Activated B cell treated with CpG ODN at 0.5 μM for 24 hours (primary cell): ENCODE results near the gene TP53RK. TPM values are rescaled to one million over a fixed set of nuclear protein-coding genes. Genes with fewer than 3 reads are reported as not detected.

Experiments
- ATAC-seq: fragments of 200-7000 bp; cut with Tn5 transposase; one replicate; pipeline ENCODE4 v1.10.0; 2021; ENCODE audit warnings: low read depth, mild to moderate bottlenecking, moderate library complexity
- CTCF ChIA-PET: fragments of 350-600 bp; sonication (Branson Sonifier 250); formaldehyde crosslinking; loops from one replicate; lab custom pipeline; 2021; ENCODE audit warnings: antibody characterized with exemption; lab: Charles Lee
- POLR2A ChIA-PET: fragments of 350-600 bp; sonication (Branson Sonifier 250); formaldehyde crosslinking; loops from one replicate; lab custom pipeline; 2021; ENCODE audit warnings: antibody characterized with exemption; lab: Charles Lee
- DNase-seq: peaks from one replicate; pipeline ENCODE4 v3.0.0; 2022
- H3K27ac Mint-ChIP-seq: one replicate; pipeline ENCODE4 v1.8.0; 2020; ENCODE audit warnings: mixed read lengths
- H3K27me3 Mint-ChIP-seq: one replicate; pipeline ENCODE4 v1.8.0; 2021; ENCODE audit warnings: mixed read lengths
- H3K36me3 Mint-ChIP-seq: one replicate; pipeline ENCODE4 v1.8.0; 2021; ENCODE audit warnings: low read depth, mixed read lengths
- H3K4me1 Mint-ChIP-seq: one replicate; pipeline ENCODE4 v1.8.0; 2021; ENCODE audit warnings: mixed read lengths
- H3K4me3 Mint-ChIP-seq: one replicate; pipeline ENCODE4 v1.8.0; 2020; ENCODE audit warnings: mild to moderate bottlenecking, mixed read lengths
- H3K9me3 Mint-ChIP-seq: one replicate; pipeline ENCODE4 v1.8.0; 2020; ENCODE audit warnings: mixed read lengths
- CTCF ChIP-seq: fragments of 200-600 bp; IDR thresholded peaks from one replicate; pipeline ENCODE4 v1.8.0; 2022; ENCODE audit warnings: antibody characterized with exemption, mild to moderate bottlenecking
- intact Hi-C: fragments of 100-400 bp; cut with micrococcal nuclease; formaldehyde crosslinking; loops from one replicate; pipeline ENCODE4 v1.15.1; 2024
- total RNA-seq: library from RNA; stranded (reverse); gene quantifications from 2 replicates; pipeline ENCODE4 v1.2.3, GENCODE V29; 2022

The TP53RK gene
- total RNA-seq, 1 donor from 2014 or later: 18.8 TPM

DNA sequence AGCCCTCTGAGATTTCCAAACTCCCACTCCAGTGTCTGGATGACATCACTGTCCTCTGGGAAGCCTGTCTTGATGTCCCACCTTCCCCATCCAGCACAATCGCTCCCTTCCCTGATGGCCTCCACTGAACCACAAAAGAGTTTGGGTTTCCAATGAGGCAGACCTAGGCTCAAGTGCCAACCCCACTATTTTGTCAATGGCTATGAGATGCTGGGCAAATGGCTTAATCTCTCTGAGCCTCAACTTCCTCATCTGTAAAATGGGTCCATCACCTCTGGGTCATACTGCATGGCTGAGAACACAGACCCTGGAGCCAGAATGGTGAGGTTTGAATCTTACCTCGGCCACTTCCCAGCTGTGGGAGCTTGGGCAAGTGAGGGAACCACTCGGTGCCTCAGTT lies 49.7 kb downstream of the TP53RK start:
- H3K4me3 Mint-ChIP-seq: no peak overlapping the region
- no peaks in the 10 kb centered on the region for H3K9me3 Mint-ChIP-seq
- TF ChIP-seq CTCF: no peak
- peaks cover 42% of the 10 kb centered on the region for H3K27me3 Mint-ChIP-seq
- H3K27ac Mint-ChIP-seq: no peak overlapping the region
- CTCF ChIA-PET: no interaction called here
- DNase-seq: no peak
- no peaks in the 10 kb centered on the region for H3K4me1 Mint-ChIP-seq
- no peaks in the 10 kb centered on the region for H3K36me3 Mint-ChIP-seq
- intact Hi-C loops: no loop called here
- ATAC-seq: no peak
- POLR2A ChIA-PET: no interaction called here

DNA sequence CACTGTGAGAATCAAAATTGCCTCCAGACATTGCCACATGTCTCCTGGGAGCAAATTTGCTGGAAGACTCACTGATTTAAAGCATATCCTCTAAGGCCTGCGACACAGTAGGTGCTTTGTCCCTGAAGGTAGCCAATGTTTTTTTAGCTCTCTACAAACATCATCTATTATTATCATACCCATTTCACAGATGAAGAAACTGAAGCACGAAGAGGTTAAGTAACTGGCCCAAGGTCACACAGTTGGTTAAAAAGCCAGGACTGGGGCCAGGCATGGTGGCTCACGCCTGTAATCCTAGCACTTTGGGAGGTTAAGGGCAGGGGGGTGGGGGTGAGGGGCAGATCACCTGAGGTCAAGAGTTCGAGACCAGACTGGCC lies 50.4 kb downstream of the TP53RK start:
- no peaks in the 10 kb centered on the region for H3K9me3 Mint-ChIP-seq
- H3K4me3 Mint-ChIP-seq: no peak overlapping the region
- TF ChIP-seq CTCF: no peak
- no peak overlapping the region for H3K27ac Mint-ChIP-seq
- ATAC-seq (no peak), DNase-seq (no peak)
- peaks cover 45% of the 10 kb centered on the region for H3K27me3 Mint-ChIP-seq
- intact Hi-C loops: no loop called here
- CTCF ChIA-PET: no interaction called here
- no peaks in the 10 kb centered on the region for H3K4me1 Mint-ChIP-seq
- H3K36me3 Mint-ChIP-seq: no peaks in the 10 kb centered on the region
- POLR2A ChIA-PET: no interaction called here

GRCh38 chr20:46638134-46638897 lies 50.9 kb downstream of the TP53RK start:
- ChIA-PET POLR2A (no interaction called here), CTCF (no interaction called here)
- H3K4me3 Mint-ChIP-seq: no peak overlapping the region
- TF ChIP-seq CTCF: no peak
- H3K9me3 Mint-ChIP-seq: no peaks in the 10 kb centered on the region
- ATAC-seq (no peak), DNase-seq (no peak)
- intact Hi-C loops: no loop called here
- H3K27me3 Mint-ChIP-seq: peaks cover 42% of the 10 kb centered on the region
- no peaks in the 10 kb centered on the region for H3K4me1 Mint-ChIP-seq
- H3K36me3 Mint-ChIP-seq: no peaks in the 10 kb centered on the region
- no peak overlapping the region for H3K27ac Mint-ChIP-seq

- no peak overlapping the region for H3K27ac Mint-ChIP-seq
Measured at GRCh38 chr20:46637427-46638133, 51.7 kb downstream of the TP53RK start.

More at GRCh38 chr20:46637427-46638133, 51.7 kb downstream of the TP53RK start:
- DNase-seq: no peak
- TF ChIP-seq CTCF: no peak
- H3K9me3 Mint-ChIP-seq: no peaks in the 10 kb centered on the region
- ChIA-PET CTCF (no interaction called here), POLR2A (no interaction called here)
- no peak overlapping the region for H3K4me3 Mint-ChIP-seq
- H3K27me3 Mint-ChIP-seq: peaks cover 43% of the 10 kb centered on the region
- no peaks in the 10 kb centered on the region for H3K4me1 Mint-ChIP-seq
- ATAC-seq: no peak
- intact Hi-C loops: no loop called here
- no peaks in the 10 kb centered on the region for H3K36me3 Mint-ChIP-seq
